WTC11 (cell line): ENCODE data around the gene KRT86. TPM values are rescaled to one million over a fixed set of nuclear protein-coding genes. Genes with fewer than 3 reads are reported as not detected.

Source experiments
- ATAC-seq: fragments of 200-7000 bp; cut with Tn5 transposase; 2 replicates; pipeline ENCODE4 v1.10.0; 2021; ENCODE audit warnings: mild to moderate bottlenecking, moderate library complexity
- CTCF ChIA-PET: fragments of 300-600 bp; sonication (Branson Sonifier 250); formaldehyde crosslinking; loops from one replicate; lab custom pipeline; 2021; ENCODE audit warnings: antibody characterized with exemption; lab: Charles Lee
- POLR2A ChIA-PET: fragments of 350-600 bp; sonication (Branson Sonifier 250); formaldehyde crosslinking; loops from one replicate; lab custom pipeline; 2021; ENCODE audit warnings: antibody characterized with exemption; lab: Charles Lee
- DNase-seq: peaks from one replicate; pipeline ENCODE4 v3.0.0; 2021; ENCODE audit warnings: low spot score
- H3K27ac Mint-ChIP-seq: 2 replicates; pipeline ENCODE4 v1.8.0; 2021; ENCODE audit warnings: mixed read lengths
- H3K27me3 Mint-ChIP-seq: 2 replicates; pipeline ENCODE4 v1.8.0; 2021; ENCODE audit warnings: low read depth, mild to moderate bottlenecking, moderate library complexity, mixed read lengths
- H3K36me3 Mint-ChIP-seq: 2 replicates; pipeline ENCODE4 v1.8.0; 2021; ENCODE audit warnings: mixed read lengths
- H3K4me1 Mint-ChIP-seq: 2 replicates; pipeline ENCODE4 v1.8.0; 2022; ENCODE audit warnings: mixed read lengths
- H3K4me3 Mint-ChIP-seq: 2 replicates; pipeline ENCODE4 v1.8.0; 2021; ENCODE audit warnings: mild to moderate bottlenecking, moderate library complexity, mixed read lengths
- H3K9me3 Mint-ChIP-seq: 2 replicates; pipeline ENCODE4 v1.8.0; 2021; ENCODE audit warnings: mixed read lengths
- ATF2 ChIP-seq: sonication (generic); formaldehyde crosslinking; IDR thresholded peaks from 2 replicates; pipeline ENCODE4 v1.8.1; 2022; ENCODE audit warnings: low read depth, missing genetic modification reagents, borderline replicate concordance
- ATF3 ChIP-seq: sonication (generic); formaldehyde crosslinking; conservative IDR thresholded peaks from 2 replicates; pipeline ENCODE4 v1.8.1; 2022; ENCODE audit warnings: mild to moderate bottlenecking, missing genetic modification reagents
- CREB1 ChIP-seq: sonication (generic); formaldehyde crosslinking; IDR thresholded peaks from 2 replicates; pipeline ENCODE4 v1.8.0; 2023; ENCODE audit warnings: mild to moderate bottlenecking, missing genetic modification reagents
- E2F5 ChIP-seq: sonication (generic); formaldehyde crosslinking; IDR thresholded peaks from 2 replicates; pipeline ENCODE4 v1.8.1; 2022; ENCODE audit warnings: mild to moderate bottlenecking, moderate library complexity, missing genetic modification reagents
- EMX1 ChIP-seq: fragments of 250-450 bp; sonication (Bioruptor Pico); IDR thresholded peaks from 2 replicates; pipeline ENCODE4 v1.8.0; 2021; ENCODE audit warnings: mild to moderate bottlenecking
- FOXK1 ChIP-seq: sonication (generic); formaldehyde crosslinking; IDR thresholded peaks from 2 replicates; pipeline ENCODE4 v1.8.0; 2022; ENCODE audit warnings: mild to moderate bottlenecking, moderate library complexity, missing genetic modification reagents
- GABPB1 ChIP-seq: sonication (generic); formaldehyde crosslinking; IDR thresholded peaks from 2 replicates; pipeline ENCODE4 v1.8.1; 2023; ENCODE audit warnings: mild to moderate bottlenecking, missing genetic modification reagents
- GRHL2 ChIP-seq: fragments of 250-450 bp; sonication (Bioruptor Pico); IDR thresholded peaks from 2 replicates; pipeline ENCODE4 v1.8.0; 2022; ENCODE audit warnings: mild to moderate bottlenecking, moderate library complexity; ENCODE audit not compliant: insufficient replicate concordance, severe bottlenecking
- KAT7 ChIP-seq: sonication (generic); formaldehyde crosslinking; IDR thresholded peaks from 2 replicates; pipeline ENCODE4 v1.8.1; 2023; ENCODE audit warnings: missing genetic modification reagents, mild to moderate bottlenecking, borderline replicate concordance
- NR2C2 ChIP-seq: sonication (generic); formaldehyde crosslinking; IDR thresholded peaks from 2 replicates; pipeline ENCODE4 v1.8.0; 2022; ENCODE audit warnings: mild to moderate bottlenecking, missing genetic modification reagents
- OVOL2 ChIP-seq: fragments of 250-450 bp; sonication (Bioruptor Pico); IDR thresholded peaks from 2 replicates; pipeline ENCODE4 v1.9.0; 2021; ENCODE audit warnings: mild to moderate bottlenecking, borderline replicate concordance
- ZBTB43 ChIP-seq: sonication (generic); formaldehyde crosslinking; IDR thresholded peaks from 2 replicates; pipeline ENCODE4 v1.8.1; 2023; ENCODE audit warnings: mild to moderate bottlenecking, missing genetic modification reagents
- ZNF396 ChIP-seq: fragments of 250-450 bp; sonication (Bioruptor Pico); IDR thresholded peaks from 2 replicates; pipeline ENCODE4 v1.8.0; 2021; ENCODE audit warnings: mild to moderate bottlenecking, moderate library complexity, borderline replicate concordance
- ZNF416 ChIP-seq: fragments of 250-450 bp; sonication (Bioruptor Pico); IDR thresholded peaks from 2 replicates; pipeline ENCODE4 v1.9.0; 2021; ENCODE audit warnings: mild to moderate bottlenecking, inconsistent platforms
- ZNF423 ChIP-seq: fragments of 250-450 bp; sonication (Bioruptor Pico); IDR thresholded peaks from 2 replicates; pipeline ENCODE4 v2.1.2; 2022; ENCODE audit warnings: mild to moderate bottlenecking, moderate library complexity
- ZNF671 ChIP-seq: fragments of 250-450 bp; sonication (Bioruptor Pico); IDR thresholded peaks from 2 replicates; pipeline ENCODE4 v1.8.0; 2021; ENCODE audit warnings: mild to moderate bottlenecking
- ZSCAN18 ChIP-seq: fragments of 250-450 bp; sonication (Bioruptor Pico); IDR thresholded peaks from 2 replicates; pipeline ENCODE4 v2.1.2; 2022; ENCODE audit warnings: mild to moderate bottlenecking, moderate library complexity
- total RNA-seq: library from RNA; stranded (reverse); gene quantifications from 3 replicates; pipeline ENCODE4 v1.2.3, GENCODE V29; 2021
- TF ChIP-seq, protein P1 (sequence below): fragments of 200-600 bp; IDR thresholded peaks from 2 replicates; pipeline ENCODE4 v1.8.0; 2022; ENCODE audit warnings: antibody characterized with exemption
- TF ChIP-seq, protein P2 (sequence below): fragments of 250-450 bp; sonication (Bioruptor Pico); IDR thresholded peaks from 2 replicates; pipeline ENCODE4 v1.8.0; 2021; ENCODE audit warnings: mild to moderate bottlenecking
- TF ChIP-seq, protein P3 (sequence below): sonication (generic); formaldehyde crosslinking; IDR thresholded peaks from 2 replicates; pipeline ENCODE4 v1.8.0; 2022; ENCODE audit warnings: mild to moderate bottlenecking, missing genetic modification reagents

The KRT86 gene
- total RNA-seq, 1 experiment from 2014 or later, result 0.11 TPM

DNA sequence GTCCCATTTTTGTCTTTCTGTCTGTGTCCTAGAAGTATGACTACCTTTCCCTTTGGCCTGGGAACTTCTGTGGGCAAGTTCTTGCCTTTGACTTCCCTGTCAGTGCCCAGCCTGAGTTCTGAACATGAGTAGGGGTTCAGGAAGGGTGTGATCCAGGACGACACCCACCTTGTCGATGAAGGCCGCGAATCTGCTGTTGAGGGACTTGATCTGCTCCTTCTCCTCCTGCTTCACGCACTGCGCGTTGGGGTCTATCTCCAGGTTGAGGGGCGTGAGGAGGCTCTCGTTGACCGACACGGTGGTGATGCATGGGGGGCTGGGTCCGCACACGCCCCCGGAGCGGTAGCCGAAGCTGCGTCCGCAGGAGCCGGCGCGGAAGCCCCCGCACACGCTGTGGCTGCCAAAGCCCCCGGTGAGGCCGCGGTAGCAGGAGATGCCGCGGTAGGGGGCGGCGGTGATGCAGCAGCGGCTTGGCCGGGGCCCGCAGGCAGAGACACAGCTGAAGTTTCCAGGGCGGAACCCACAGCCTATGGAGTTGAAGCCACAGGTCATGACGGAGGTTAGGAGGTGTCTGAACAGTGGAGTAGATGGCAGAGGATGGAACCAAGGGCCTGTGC is 46.4 kb downstream of the KRT86 start, which contains the start of gene KRT83:
Gene KRT83, minus strand, starts transcription at position 615 of the 617 bp plus-strand sequence. Its CDS starts 63 bp downstream, at position 552.
- POLR2A ChIA-PET, result no interaction called here
- no peaks in the 10 kb centered on the region for H3K9me3 Mint-ChIP-seq
- TF ChIP-seq ZNF396 (CRISPR knock-in tag) (no peak), OVOL2 (no peak), NR2C2 (CRISPR knock-in tag) (no peak)
- TF ChIP-seq, protein P1, sequence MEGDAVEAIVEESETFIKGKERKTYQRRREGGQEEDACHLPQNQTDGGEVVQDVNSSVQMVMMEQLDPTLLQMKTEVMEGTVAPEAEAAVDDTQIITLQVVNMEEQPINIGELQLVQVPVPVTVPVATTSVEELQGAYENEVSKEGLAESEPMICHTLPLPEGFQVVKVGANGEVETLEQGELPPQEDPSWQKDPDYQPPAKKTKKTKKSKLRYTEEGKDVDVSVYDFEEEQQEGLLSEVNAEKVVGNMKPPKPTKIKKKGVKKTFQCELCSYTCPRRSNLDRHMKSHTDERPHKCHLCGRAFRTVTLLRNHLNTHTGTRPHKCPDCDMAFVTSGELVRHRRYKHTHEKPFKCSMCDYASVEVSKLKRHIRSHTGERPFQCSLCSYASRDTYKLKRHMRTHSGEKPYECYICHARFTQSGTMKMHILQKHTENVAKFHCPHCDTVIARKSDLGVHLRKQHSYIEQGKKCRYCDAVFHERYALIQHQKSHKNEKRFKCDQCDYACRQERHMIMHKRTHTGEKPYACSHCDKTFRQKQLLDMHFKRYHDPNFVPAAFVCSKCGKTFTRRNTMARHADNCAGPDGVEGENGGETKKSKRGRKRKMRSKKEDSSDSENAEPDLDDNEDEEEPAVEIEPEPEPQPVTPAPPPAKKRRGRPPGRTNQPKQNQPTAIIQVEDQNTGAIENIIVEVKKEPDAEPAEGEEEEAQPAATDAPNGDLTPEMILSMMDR, result no peak
- TF ChIP-seq, all 79 proteins: peak for 0
- DNase-seq (no peak), ATAC-seq (no peak)
- H3K27me3 Mint-ChIP-seq, result peaks cover 5% of the 10 kb centered on the region; the same call in 1 of the 2 replicates
- H3K4me1 Mint-ChIP-seq, result no peaks in the 10 kb centered on the region
- H3K4me3 Mint-ChIP-seq, result no peak within 1 kb of the TSS
- H3K27ac Mint-ChIP-seq, result no peak within 1 kb of the TSS
- no peaks in the 10 kb centered on the region for H3K36me3 Mint-ChIP-seq
- CTCF ChIA-PET, result interaction anchor here (0.8 to 1.4 kb wide), 6 partner anchors 11 to 164 kb away, joined by 3 to 7 read pairs (median 3); no protein-coding TSS in a partner anchor

DNA sequence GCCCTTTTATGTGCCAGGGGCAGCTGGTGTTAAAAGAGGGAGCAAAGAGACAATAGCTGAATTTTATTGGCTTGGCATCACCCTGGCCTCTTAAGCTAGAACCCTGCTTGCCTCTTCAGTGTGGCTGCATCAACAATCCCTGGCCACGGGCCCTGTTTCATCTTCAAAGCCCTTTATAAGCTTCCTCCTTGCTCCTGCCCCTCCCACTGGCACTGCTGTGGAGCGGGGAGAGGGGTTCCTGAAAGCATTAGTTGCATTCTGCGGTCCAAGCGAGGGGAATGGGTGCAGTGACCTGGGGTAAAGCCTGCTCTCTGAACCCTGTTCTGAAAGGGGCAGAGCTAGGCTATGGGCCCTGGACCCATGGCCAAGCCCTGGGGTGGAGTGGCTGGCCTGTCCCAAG is 47.0 kb downstream of the KRT86 start:
- DNase-seq, result no peak
- TF ChIP-seq E2F5 (CRISPR knock-in tag) (no peak), ZBTB43 (CRISPR knock-in tag) (no peak), CREB1 (CRISPR knock-in tag) (no peak), FOXK1 (CRISPR knock-in tag) (no peak), ATF2 (no peak)
- TF ChIP-seq, protein P2, sequence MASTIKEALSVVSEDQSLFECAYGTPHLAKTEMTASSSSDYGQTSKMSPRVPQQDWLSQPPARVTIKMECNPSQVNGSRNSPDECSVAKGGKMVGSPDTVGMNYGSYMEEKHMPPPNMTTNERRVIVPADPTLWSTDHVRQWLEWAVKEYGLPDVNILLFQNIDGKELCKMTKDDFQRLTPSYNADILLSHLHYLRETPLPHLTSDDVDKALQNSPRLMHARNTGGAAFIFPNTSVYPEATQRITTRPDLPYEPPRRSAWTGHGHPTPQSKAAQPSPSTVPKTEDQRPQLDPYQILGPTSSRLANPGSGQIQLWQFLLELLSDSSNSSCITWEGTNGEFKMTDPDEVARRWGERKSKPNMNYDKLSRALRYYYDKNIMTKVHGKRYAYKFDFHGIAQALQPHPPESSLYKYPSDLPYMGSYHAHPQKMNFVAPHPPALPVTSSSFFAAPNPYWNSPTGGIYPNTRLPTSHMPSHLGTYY, result no peak
- ATAC-seq, result no peak
- H3K9me3 Mint-ChIP-seq, result no peaks in the 10 kb centered on the region
- H3K4me3 Mint-ChIP-seq, result no peak overlapping the region
- ChIA-PET CTCF (interaction anchor here (0.8 to 1.4 kb wide), 7 partner anchors 11 to 201 kb away, joined by 3 to 7 read pairs (median 3); no protein-coding TSS in a partner anchor), POLR2A (no interaction called here)
- H3K36me3 Mint-ChIP-seq, result no peaks in the 10 kb centered on the region
- H3K4me1 Mint-ChIP-seq, result no peaks in the 10 kb centered on the region
- H3K27ac Mint-ChIP-seq, result no peak overlapping the region
- H3K27me3 Mint-ChIP-seq, result peaks cover 5% of the 10 kb centered on the region; the same call in 1 of the 2 replicates

- DNase-seq (no peak), ATAC-seq (no peak)
- no peak overlapping the region for H3K4me3 Mint-ChIP-seq
- no peaks in the 10 kb centered on the region for H3K9me3 Mint-ChIP-seq
- H3K27me3 Mint-ChIP-seq, result peaks cover 5% of the 10 kb centered on the region; the same call in 1 of the 2 replicates
- peaks cover under 1% of the 10 kb centered on the region; the same call in 1 of the 2 replicates for H3K4me1 Mint-ChIP-seq
- POLR2A ChIA-PET, result no interaction called here
- H3K27ac Mint-ChIP-seq, result no peak overlapping the region
- CTCF ChIA-PET, result interaction anchor here (0.8 to 1.4 kb wide), 4 partner anchors 43 to 202 kb away, joined by 3 to 7 read pairs (median 3); no protein-coding TSS in a partner anchor
- H3K36me3 Mint-ChIP-seq, result no peaks in the 10 kb centered on the region
- TF ChIP-seq ZNF416 (CRISPR knock-in tag), result no peak
- TF ChIP-seq, protein P3, sequence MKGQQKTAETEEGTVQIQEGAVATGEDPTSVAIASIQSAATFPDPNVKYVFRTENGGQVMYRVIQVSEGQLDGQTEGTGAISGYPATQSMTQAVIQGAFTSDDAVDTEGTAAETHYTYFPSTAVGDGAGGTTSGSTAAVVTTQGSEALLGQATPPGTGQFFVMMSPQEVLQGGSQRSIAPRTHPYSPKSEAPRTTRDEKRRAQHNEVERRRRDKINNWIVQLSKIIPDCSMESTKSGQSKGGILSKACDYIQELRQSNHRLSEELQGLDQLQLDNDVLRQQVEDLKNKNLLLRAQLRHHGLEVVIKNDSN (CRISPR knock-in tag), result no peak
- no peak for TF ChIP-seq ZNF423
- no peak for TF ChIP-seq GABPB1 (CRISPR knock-in tag)
- TF ChIP-seq ZNF671 (CRISPR knock-in tag), result no peak
- TF ChIP-seq ATF3, result no peak
- no peak for TF ChIP-seq KAT7
- TF ChIP-seq EMX1 (CRISPR knock-in tag), result no peak
- no peak for TF ChIP-seq CREB1 (CRISPR knock-in tag)
- TF ChIP-seq ZSCAN18 (CRISPR knock-in tag), result no peak
- TF ChIP-seq GRHL2, result no peak
- no peak for TF ChIP-seq NR2C2 (CRISPR knock-in tag)
These were observed 47.6 kb downstream of the KRT86 start for GRCh38 chr12:52322069-52322468.
